Small intestine (tissue), 7 donors: ENCODE data around the gene SEC61B. TPM values are rescaled to one million over a fixed set of nuclear protein-coding genes. Genes with fewer than 3 reads are reported as not detected.

Experiments
- DNase-seq, 2 donors: peaks; one replicate each; pipeline versions ENCODE4 v3.0.0 to v3.0.0-alpha.2; 2013
- FAIRE-seq: peaks from 2 replicates; lab custom pipeline; 2012; peaks lifted over from hg19 to GRCh38; lab: Jason Lieb, UNC
- H3K27ac ChIP-seq, 3 donors: one replicate each; pipeline ENCODE4 v1.5.1; 2013; ENCODE audit warnings: low read length in 2 of 3, mild to moderate bottlenecking in 2 of 3, control low read depth in 1 of 3, inconsistent platforms in 1 of 3, low read depth in 1 of 3, moderate library complexity in 1 of 3
- H3K27me3 ChIP-seq, 3 donors: one replicate each; pipeline ENCODE4 v1.6.1; 2013; ENCODE audit warnings: low read length in 3 of 3, inconsistent platforms in 1 of 3; ENCODE audit not compliant: control insufficient read depth in 3 of 3, insufficient read depth in 3 of 3
- H3K36me3 ChIP-seq, 3 donors: one replicate each; pipeline ENCODE4 v1.6.1; 2013; ENCODE audit warnings: low read length in 3 of 3, inconsistent platforms in 1 of 3, low read depth in 1 of 3, mild to moderate bottlenecking in 1 of 3, moderate library complexity in 1 of 3; ENCODE audit not compliant: control insufficient read depth in 3 of 3, insufficient read depth in 2 of 3
- H3K4me1 ChIP-seq, 3 donors: one replicate each; pipeline ENCODE4 v1.6.1; 2013; ENCODE audit warnings: low read length in 2 of 3, inconsistent platforms in 1 of 3, low read depth in 1 of 3, mild to moderate bottlenecking in 1 of 3, moderate library complexity in 1 of 3; ENCODE audit not compliant: control insufficient read depth in 3 of 3, insufficient read depth in 2 of 3
- H3K4me3 ChIP-seq, 3 donors: one replicate each; pipeline ENCODE4 v1.5.1; 2013; ENCODE audit warnings: low read length in 3 of 3, control low read depth in 1 of 3, inconsistent platforms in 1 of 3, low read depth in 1 of 3, mild to moderate bottlenecking in 1 of 3, moderate library complexity in 1 of 3
- H3K9me3 ChIP-seq, 2 donors: one replicate each; pipeline ENCODE4 v1.6.1; 2013; ENCODE audit warnings: low read depth in 1 of 2, low read length in 1 of 2; ENCODE audit not compliant: control insufficient read depth in 2 of 2, insufficient read depth in 1 of 2
- WGBS, 3 donors: extraction: QIAGEN DNeasy Blood & Tissue Kit; methylation state at CpG; one replicate each; pipeline ENCODE4 v1.1.7; 2013; 5-methylcytosine and 5-hydroxymethylcytosine counted together
- polyA plus RNA-seq, 4 donors: library from polyadenylated mRNA; stranded (reverse) in 3 of 4; unstranded in 1 of 4; fragments of 200-250 nt in 3 of 4; fragments of 120-200 nt in 1 of 4; gene quantifications; one replicate each; pipeline versions ENCODE4 v1.2.1 to v1.2.3, GENCODE V29; 2013
- donor health status: healthy with polysubstance abuse.
- donor health status: control.
- donor health status: control.
- donor health status: Bipolar disorder and iron deficiency.
- donor health status: healthy.

The SEC61B gene
- polyA plus RNA-seq, 4 donors = 191 to 382 (median 281) TPM

GRCh38 chr9:99185348-99185632 is 36.8 kb upstream of the SEC61B start:
- Histone ChIP-seq H3K4me3 (no peak overlapping the region), H3K27ac (no peak overlapping the region), H3K4me1 (peaks cover 0 to 10% (median 0%) of the 10 kb centered on the region in 3 donors), H3K36me3 (no peaks in the 10 kb centered on the region), H3K9me3 (no peaks in the 10 kb centered on the region), H3K27me3 (no peaks in the 10 kb centered on the region)
- WGBS, 3 donors = 62 to 81% (median 78%) methylated on average over 4 to 5 of the region's 5 CpGs
- DNase-seq = no peak
- no peak for FAIRE-seq

DNA sequence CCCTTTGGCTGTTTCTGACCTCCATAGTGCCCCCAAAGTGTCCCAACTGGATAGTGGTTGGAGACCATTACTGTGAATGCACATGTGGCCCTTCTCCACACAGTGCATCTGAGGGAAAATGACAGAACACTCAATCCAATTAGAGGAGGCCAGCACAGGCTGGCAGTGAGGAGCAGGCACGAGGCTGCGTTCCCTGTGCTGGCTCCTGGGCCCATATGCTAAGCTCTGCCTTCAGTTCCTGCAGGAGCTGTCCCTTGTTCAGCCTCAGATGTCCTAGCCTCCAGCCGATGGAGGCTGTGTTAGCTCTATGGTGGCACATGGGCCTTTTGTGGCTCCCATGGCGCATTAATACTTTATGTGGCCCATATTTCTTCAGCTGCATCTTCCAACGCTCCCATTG is 36.1 kb upstream of the SEC61B start:
- no peaks in the 10 kb centered on the region for H3K36me3 ChIP-seq
- WGBS, 3 donors = 88 to 93% (median 92%) methylated on average over 5 of the region's 5 CpGs
- DNase-seq (no peak), FAIRE-seq (no peak)
- no peaks in the 10 kb centered on the region for H3K9me3 ChIP-seq
- no peak overlapping the region for H3K4me3 ChIP-seq
- peaks cover 0 to 3% (median 0%) of the 10 kb centered on the region in 3 donors for H3K4me1 ChIP-seq
- H3K27ac ChIP-seq = no peak overlapping the region
- no peaks in the 10 kb centered on the region for H3K27me3 ChIP-seq

- H3K9me3 ChIP-seq = no peaks in the 10 kb centered on the region
- WGBS, 3 donors = 86 to 94% (median 88%) methylated on average over 4 of the region's 4 CpGs
- FAIRE-seq (no peak), DNase-seq (no peak)
- peaks cover 0 to 2% (median 0%) of the 10 kb centered on the region in 3 donors for H3K4me1 ChIP-seq
- H3K27me3 ChIP-seq = no peaks in the 10 kb centered on the region
- no peak overlapping the region for H3K27ac ChIP-seq
- no peak overlapping the region for H3K4me3 ChIP-seq
- H3K36me3 ChIP-seq = no peaks in the 10 kb centered on the region
These were observed 34.8 kb upstream of the SEC61B start for GRCh38 chr9:99187311-99187710.

GRCh38 chr9:99189186-99189585 is 32.9 kb upstream of the SEC61B start:
- H3K4me3 ChIP-seq = no peak overlapping the region
- no peak overlapping the region for H3K27ac ChIP-seq
- H3K36me3 ChIP-seq = no peaks in the 10 kb centered on the region
- H3K27me3 ChIP-seq = no peaks in the 10 kb centered on the region
- H3K4me1 ChIP-seq = peaks cover 0 to 2% (median 0%) of the 10 kb centered on the region in 3 donors
- no peak for DNase-seq
- no peaks in the 10 kb centered on the region for H3K9me3 ChIP-seq
- WGBS, 3 donors = 89 to 95% (median 93%) methylated on average over 2 of the region's 2 CpGs
- FAIRE-seq = no peak

- FAIRE-seq (no peak), DNase-seq (no peak)
- Histone ChIP-seq H3K4me1 (no peaks in the 10 kb centered on the region), H3K9me3 (no peaks in the 10 kb centered on the region), H3K27me3 (no peaks in the 10 kb centered on the region), H3K36me3 (no peaks in the 10 kb centered on the region), H3K27ac (no peak overlapping the region), H3K4me3 (no peak overlapping the region)
- WGBS, 3 donors = 66 to 73% (median 71%) methylated on average over 8 of the region's 8 CpGs
These were observed 32.0 kb upstream of the SEC61B start for GRCh38 chr9:99189887-99190596.

DNA sequence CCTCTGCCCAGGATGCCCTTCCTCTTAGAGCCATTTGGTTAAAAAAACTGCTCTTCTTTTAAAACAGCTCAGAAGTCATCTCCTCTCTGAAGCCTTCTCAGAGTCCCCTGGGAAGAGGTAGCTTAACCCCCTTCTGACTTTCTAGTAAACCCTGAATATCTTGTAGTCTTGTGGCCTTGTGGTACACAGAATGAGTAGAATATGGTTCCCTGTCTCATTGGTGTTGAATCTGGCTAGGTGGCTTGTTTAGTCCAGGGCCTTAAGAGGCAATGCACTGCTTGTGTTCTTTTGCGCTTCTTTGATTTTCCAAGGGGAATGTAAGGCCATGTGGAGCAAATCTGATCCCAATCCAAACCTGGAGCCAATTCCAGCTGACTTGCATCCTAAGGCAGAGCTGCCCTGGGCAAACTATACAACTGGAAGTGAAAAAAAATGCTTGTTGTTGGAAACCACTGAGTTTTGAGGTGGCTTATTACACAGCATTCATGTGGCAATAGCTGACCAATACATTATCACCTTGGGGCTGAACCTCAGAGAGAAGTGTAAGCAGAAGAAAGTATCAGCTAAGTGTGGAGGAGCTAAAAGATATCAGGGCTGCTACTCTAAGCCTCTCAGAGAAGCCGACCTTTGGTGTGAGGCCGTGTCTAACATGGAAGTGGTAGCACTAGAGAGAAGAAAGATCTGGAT is 31.3 kb upstream of the SEC61B start:
- FAIRE-seq = no peak
- 95 to 96% (median 96%) methylated on average over 3 of the region's 3 CpGs for WGBS, 3 donors

GRCh38 chr9:99192786-99193465 is 29.2 kb upstream of the SEC61B start:
- H3K4me1 ChIP-seq = no peaks in the 10 kb centered on the region
- FAIRE-seq (no peak), DNase-seq (no peak)
- H3K27me3 ChIP-seq = peaks cover 0 to 2% (median 0%) of the 10 kb centered on the region in 3 donors
- no peaks in the 10 kb centered on the region for H3K9me3 ChIP-seq
- no peak overlapping the region for H3K27ac ChIP-seq
- H3K36me3 ChIP-seq = no peaks in the 10 kb centered on the region
- WGBS, 3 donors = 83 to 89% (median 84%) methylated on average over 5 of the region's 5 CpGs
- no peak overlapping the region for H3K4me3 ChIP-seq

More for the DNA sequence above, 31.3 kb upstream of the SEC61B start:
- Histone ChIP-seq H3K4me3 (no peak overlapping the region), H3K9me3 (no peaks in the 10 kb centered on the region), H3K27me3 (no peaks in the 10 kb centered on the region), H3K27ac (no peak overlapping the region), H3K4me1 (no peaks in the 10 kb centered on the region), H3K36me3 (no peaks in the 10 kb centered on the region)
- no peak for DNase-seq

DNA sequence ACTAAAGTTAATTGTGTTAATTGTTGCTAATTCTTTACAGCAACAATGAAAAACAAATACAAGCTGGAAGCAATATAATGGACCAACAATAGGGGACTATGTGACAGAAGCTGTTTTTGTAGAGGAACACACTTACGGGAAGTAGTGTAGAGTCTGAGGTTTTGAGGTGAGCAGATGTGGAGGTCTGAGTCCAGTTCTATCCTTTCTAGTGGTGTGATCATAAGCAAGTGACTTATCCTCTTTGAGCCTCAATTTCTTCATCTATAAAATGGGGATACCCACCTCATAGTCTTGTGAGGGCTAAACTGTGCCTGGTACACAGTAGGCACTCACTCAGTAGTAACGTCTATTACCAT is 28.6 kb upstream of the SEC61B start:
- H3K27me3 ChIP-seq = peaks cover 0 to 3% (median 0%) of the 10 kb centered on the region in 3 donors
- no peaks in the 10 kb centered on the region for H3K9me3 ChIP-seq
- H3K4me1 ChIP-seq = no peaks in the 10 kb centered on the region
- no peak overlapping the region for H3K4me3 ChIP-seq
- no peak overlapping the region for H3K27ac ChIP-seq
- no peak for FAIRE-seq
- H3K36me3 ChIP-seq = no peaks in the 10 kb centered on the region
- WGBS, 3 donors = 32 to 68% (median 39%) methylated on average over 2 of the region's 2 CpGs
- no peak for DNase-seq
